ENCODE measurements around the gene BCAT1. TPM values are rescaled to one million over a fixed set of nuclear protein-coding genes. Genes with fewer than 3 reads are reported as not detected.
"Not testable (repeated sequence)": the region's sequence is repeated elsewhere in the genome, so short reads cannot be mapped to it uniquely, and the experiment has no call there.

BCAT1 gene
- total RNA-seq, 2 experiments from 2014 or later: 53.3 to 55.6 TPM

GRCh38 chr12:24814379-24815113 lies 134.4 kb downstream of the BCAT1 start:
- CTCF ChIA-PET: interaction anchor here (0.7 to 1.1 kb wide), 2 partner anchors 12 to 226 kb away, joined by 3 read pairs; no protein-coding TSS in a partner anchor

GRCh38 chr12:24810378-24810777 lies 138.5 kb downstream of the BCAT1 start:
- H3K27me3 Mint-ChIP-seq: no peaks in the 10 kb centered on the region
- H3K4me3 Mint-ChIP-seq: no peak overlapping the region

More at GRCh38 chr12:24814379-24815113, 134.4 kb downstream of the BCAT1 start:
- peaks cover 1% of the 10 kb centered on the region for H3K36me3 Mint-ChIP-seq (ENCODE audit: low read depth)
- H3K27ac Mint-ChIP-seq: peak overlapping the region; percentile 66
- intact Hi-C loops (cut with micrococcal nuclease): no loop called here
- H3K9me3 Mint-ChIP-seq: no peaks in the 10 kb centered on the region
- peaks cover 19% of the 10 kb centered on the region for H3K4me1 Mint-ChIP-seq (ENCODE audit: low read depth)
- H3K4me3 Mint-ChIP-seq: peak overlapping the region; percentile 61
- TF ChIP-seq CTCF (IDR thresholded peaks at IDR 0.05): no peak
- POLR2A ChIA-PET: no interaction called here
- no peaks in the 10 kb centered on the region for H3K27me3 Mint-ChIP-seq
- ATAC-seq (peak; percentile 27), DNase-seq (no peak)

DNA sequence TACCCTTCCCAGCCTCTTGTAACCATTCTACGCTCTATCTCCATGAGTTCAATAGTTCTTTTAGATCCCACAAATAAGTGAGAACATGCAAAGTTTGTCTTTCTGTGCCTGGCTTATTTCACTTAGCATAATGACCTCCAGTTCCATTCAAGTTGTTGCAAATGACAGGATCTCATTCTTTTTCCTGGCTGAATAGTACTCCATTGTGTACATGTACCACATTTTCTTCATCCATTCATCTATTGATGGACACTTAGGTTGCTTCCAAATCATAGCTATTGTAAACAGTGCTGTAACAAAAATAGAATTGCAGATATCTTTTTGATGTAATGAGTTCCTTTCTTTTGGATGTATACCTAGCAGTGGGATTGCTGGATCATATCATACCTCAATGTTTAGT lies 139.6 kb downstream of the BCAT1 start:
- intact Hi-C loops (cut with micrococcal nuclease); DNase-seq; CTCF ChIA-PET; H3K9me3 Mint-ChIP-seq; ATAC-seq; H3K4me1 Mint-ChIP-seq (ENCODE audit: low read depth); H3K27me3 Mint-ChIP-seq; H3K36me3 Mint-ChIP-seq (ENCODE audit: low read depth); H3K4me3 Mint-ChIP-seq; POLR2A ChIA-PET; H3K27ac Mint-ChIP-seq: not testable (repeated sequence)

More at GRCh38 chr12:24810378-24810777, 138.5 kb downstream of the BCAT1 start:
- H3K36me3 Mint-ChIP-seq (ENCODE audit: low read depth): peaks cover 5% of the 10 kb centered on the region
- no peak for ATAC-seq
- ChIA-PET CTCF (no interaction called here), POLR2A (no interaction called here)
- intact Hi-C loops (cut with micrococcal nuclease): no loop called here
- no peak overlapping the region for H3K27ac Mint-ChIP-seq
- peaks cover 16% of the 10 kb centered on the region for H3K4me1 Mint-ChIP-seq (ENCODE audit: low read depth)
- H3K9me3 Mint-ChIP-seq: peaks cover 4% of the 10 kb centered on the region
- no peak for TF ChIP-seq CTCF (IDR thresholded peaks at IDR 0.05)
- no peak for DNase-seq

- H3K27ac Mint-ChIP-seq: no peak overlapping the region
- H3K4me1 Mint-ChIP-seq (ENCODE audit: low read depth): peaks cover 3% of the 10 kb centered on the region
- intact Hi-C loops (cut with micrococcal nuclease): no loop called here
- H3K9me3 Mint-ChIP-seq: peaks cover 8% of the 10 kb centered on the region
- no peak for TF ChIP-seq CTCF (IDR thresholded peaks at IDR 0.05)
- ATAC-seq (no peak), DNase-seq (no peak)
- no peaks in the 10 kb centered on the region for H3K27me3 Mint-ChIP-seq
- ChIA-PET POLR2A (no interaction called here), CTCF (no interaction called here)
- H3K4me3 Mint-ChIP-seq: no peak overlapping the region
- H3K36me3 Mint-ChIP-seq (ENCODE audit: low read depth): peaks cover 3% of the 10 kb centered on the region
Observed at GRCh38 chr12:24808651-24809050, 140.2 kb downstream of the BCAT1 start.

DNA sequence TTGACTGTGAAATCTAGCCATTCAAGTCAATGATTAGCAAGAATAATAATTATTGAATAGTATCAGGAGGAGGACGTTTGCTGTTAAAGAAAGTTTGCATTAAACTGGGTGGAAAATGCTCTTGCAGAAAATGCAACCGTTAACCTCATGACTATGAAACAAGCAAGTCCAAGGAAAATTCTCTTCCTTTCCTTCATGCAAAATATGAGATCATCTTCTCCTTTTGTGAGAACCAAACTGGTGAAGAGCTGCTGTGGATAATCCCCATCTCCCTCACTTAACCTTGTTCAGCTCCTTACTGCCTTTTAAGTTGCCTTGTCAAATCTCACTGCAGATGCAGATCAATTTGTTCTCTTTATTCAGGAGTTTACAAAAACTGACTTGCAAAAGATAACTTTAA lies 142.5 kb downstream of the BCAT1 start:
- H3K36me3 Mint-ChIP-seq (ENCODE audit: low read depth): peaks cover 3% of the 10 kb centered on the region
- H3K27me3 Mint-ChIP-seq: no peaks in the 10 kb centered on the region
- no peak overlapping the region for H3K4me3 Mint-ChIP-seq
- H3K27ac Mint-ChIP-seq: no peak overlapping the region
- H3K9me3 Mint-ChIP-seq: peaks cover 15% of the 10 kb centered on the region
- DNase-seq (no peak), ATAC-seq (no peak)
- intact Hi-C loops (cut with micrococcal nuclease): no loop called here
- H3K4me1 Mint-ChIP-seq (ENCODE audit: low read depth): peaks cover 6% of the 10 kb centered on the region
- ChIA-PET POLR2A (no interaction called here), CTCF (interaction anchor here (1.0 kb wide), 1 partner anchor 46 kb away, joined by 3 read pairs; no protein-coding TSS in a partner anchor)
- TF ChIP-seq CTCF (IDR thresholded peaks at IDR 0.05): no peak
